K562 (cell line): ENCODE data around the gene RERE. TPM values are rescaled to one million over a fixed set of nuclear protein-coding genes. Genes with fewer than 3 reads are reported as not detected.

Experiments used
- ATAC-seq: fragments of 200-7000 bp; cut with Tn5 transposase; 3 replicates; pipeline ENCODE4 v1.9.1; 2020; ENCODE audit warnings: moderate library complexity
- BruUV-seq: library from RNA; stranded (reverse); fragments of 400-500 nt; replicated peaks from 2 replicates; lab custom pipeline; 2021; lab: Mats Ljungman, UMichigan
- CTCF ChIA-PET: fragments of 300-600 bp; formaldehyde crosslinking; extraction: SDS; loops from one replicate; lab custom pipeline; 2021; ENCODE audit warnings: low intra/inter-chr PET ratio; lab: Yijun Ruan, JAX
- POLR2A ChIA-PET: fragments of 300-600, 350-650 bp; sonication (Branson Sonifier 250); formaldehyde crosslinking; extraction: SDS; loops from one replicate; lab custom pipeline; 2021; ENCODE audit warnings: antibody characterized with exemption, inconsistent platforms; lab: Yijun Ruan, JAX
- DNase-seq, 4 experiments: peaks; one replicate each; pipeline versions ENCODE4 v3.0.0 to v3.0.0-alpha.2; 2011 to 2018; ENCODE audit warnings: low spot score in 3 of 4, mixed read lengths in 3 of 4; ENCODE audit errors: extremely low read depth in 1 of 4
- FAIRE-seq: peaks from 2 replicates; lab custom pipeline; 2011; peaks lifted over from hg19 to GRCh38; lab: Jason Lieb, UNC
- H2AFZ ChIP-seq: 2 replicates; pipeline ENCODE4 v1.6.0; 2011; ENCODE audit warnings: low read depth, low read length, control low read depth, inconsistent platforms
- H3K27ac ChIP-seq: fragments of 200-600 bp; 3 replicates; pipeline ENCODE4 v1.8.0; 2011; ENCODE audit warnings: low read depth, mild to moderate bottlenecking, control low read depth, inconsistent platforms, low read length, moderate library complexity, mixed read lengths; ENCODE audit errors: extremely low read depth
- H3K27me3 ChIP-seq, 2 experiments: fragments of 300-600 bp in 1 of 2; 2 replicates in 1 of 2; 3 replicates in 1 of 2; pipeline versions ENCODE4 v1.6.0 to v1.8.0; 2011; ENCODE audit warnings: inconsistent platforms in 2 of 2, low read length in 2 of 2, mild to moderate bottlenecking in 1 of 2, mixed read lengths in 1 of 2, moderate library complexity in 1 of 2; ENCODE audit not compliant: control insufficient read depth in 2 of 2, insufficient read depth in 2 of 2
- H3K36me3 ChIP-seq: fragments of 300-600 bp; 3 replicates; pipeline ENCODE4 v1.8.0; 2011; ENCODE audit warnings: mild to moderate bottlenecking, low read length, inconsistent platforms; ENCODE audit not compliant: control insufficient read depth, insufficient read depth
- H3K4me1 ChIP-seq, 2 experiments: fragments of 200-600 bp in 1 of 2; replicated peaks in 1 of 2; 2 replicates in 1 of 2; 3 replicates in 1 of 2; pipeline versions ENCODE4 v1.5.1 to v1.8.0; 2011; ENCODE audit warnings: inconsistent platforms in 2 of 2, low read length in 2 of 2, mild to moderate bottlenecking in 1 of 2, mixed read lengths in 1 of 2, moderate library complexity in 1 of 2; ENCODE audit not compliant: control insufficient read depth in 2 of 2, insufficient read depth in 2 of 2
- H3K4me2 ChIP-seq: 2 replicates; pipeline ENCODE4 v1.6.1; 2011; ENCODE audit warnings: low read length, control low read depth, inconsistent platforms, mixed read lengths; ENCODE audit not compliant: insufficient read depth
- H3K4me3 ChIP-seq: fragments of 200-600 bp; sonication (generic), shearing (Covaris generic); 2 replicates; pipeline ENCODE4 v1.5.1; 2016; ENCODE audit warnings: control low read depth, inconsistent platforms
- H3K79me2 ChIP-seq: fragments of 200-600 bp; 3 replicates; pipeline ENCODE4 v1.8.0; 2011; ENCODE audit warnings: low read length, inconsistent platforms; ENCODE audit not compliant: control insufficient read depth, insufficient read depth
- H3K9ac ChIP-seq, 2 experiments: 2 replicates each; pipeline versions ENCODE4 v1.6.0 to v1.6.1; 2011; ENCODE audit warnings: low read depth in 2 of 2, low read length in 2 of 2, control low read depth in 1 of 2, inconsistent platforms in 1 of 2, mild to moderate bottlenecking in 1 of 2, mixed read lengths in 1 of 2; ENCODE audit not compliant: insufficient read depth in 1 of 2
- H3K9me1 ChIP-seq: one replicate; pipeline ENCODE4 v1.6.0; 2011; ENCODE audit warnings: inconsistent platforms, mild to moderate bottlenecking, low read length, moderate library complexity; ENCODE audit not compliant: control insufficient read depth, insufficient read depth
- H3K9me3 ChIP-seq: replicated peaks from 2 replicates; pipeline ENCODE4 v1.5.1; 2011; ENCODE audit warnings: low read depth, low read length, inconsistent platforms; ENCODE audit not compliant: control insufficient read depth, insufficient read depth
- H4K20me1 ChIP-seq: replicated peaks from 2 replicates; pipeline ENCODE4 v1.6.1; 2011; ENCODE audit warnings: low read length, inconsistent platforms, mixed read lengths; ENCODE audit not compliant: control insufficient read depth, insufficient read depth
- NR2F6 ChIP-seq: fragments of 450-650 bp; formaldehyde crosslinking; IDR thresholded peaks from 2 replicates; pipeline ENCODE4 v1.4.0; 2020; ENCODE audit warnings: mild to moderate bottlenecking
- PYGO2 ChIP-seq: fragments of 450-650 bp; IDR thresholded peaks from 2 replicates; pipeline ENCODE4 v1.6.1; 2016; ENCODE audit warnings: mild to moderate bottlenecking, missing genetic modification characterization, moderate library complexity, missing compliant biosample characterization
- TARDBP ChIP-seq: fragments of 450-650 bp; IDR thresholded peaks from 2 replicates; pipeline ENCODE4 v1.6.1; 2016
- U2AF2 ChIP-seq: fragments of 200-400 bp; formaldehyde crosslinking; optimal IDR thresholded peaks from 2 replicates; pipeline ENCODE3; 2017; ENCODE audit warnings: low read depth, mild to moderate bottlenecking, low read length
- ZNF311 ChIP-seq: fragments of 250-450 bp; sonication (Bioruptor Pico); IDR thresholded peaks from 2 replicates; pipeline ENCODE4 v1.4.0; 2020; ENCODE audit warnings: mild to moderate bottlenecking, moderate library complexity
- ZNF696 ChIP-seq: fragments of 250-450 bp; sonication (Bioruptor Pico); conservative IDR thresholded peaks from 2 replicates; pipeline ENCODE4 v1.4.0; 2020; ENCODE audit warnings: mild to moderate bottlenecking, moderate library complexity
- WGBS: fragments of 100-300 bp; shearing (Covaris generic); methylation state at CpG from one replicate; pipeline ENCODE4 v1.1.6; 2016; ENCODE audit warnings: low coverage, mixed read lengths; ENCODE audit not compliant: insufficient coverage; ENCODE audit errors: missing lambda C conversion rate; 5-methylcytosine and 5-hydroxymethylcytosine counted together
- in situ Hi-C: fragments of 300-500 bp; cut with MboI; formaldehyde crosslinking; loops from 4 replicates; pipeline ENCODE4 v1.15.0; 2018; ENCODE audit warnings: inconsistent platforms, mixed read lengths
- intact Hi-C: fragments of 100-400 bp; cut with micrococcal nuclease; formaldehyde crosslinking; loops from 2 replicates; pipeline ENCODE4 v1.14.2; 2022
- polyA plus RNA-seq, 8 experiments: library from polyadenylated mRNA; depleted of rRNA in 4 of 8; stranded (reverse) in 5 of 8; unstranded in 3 of 8; fragments of >200 nt; fragmentation: Nextera tagmentation in 2 of 8; fragmentation: Illumina TruSeq in 1 of 8; extraction: Ambion mirVana in 2 of 8; extraction: Trizol in 1 of 8; gene quantifications; 2 replicates each; pipeline versions ENCODE4 v1.2.1 to v1.2.3, GENCODE V29; 2011 to 2014; ENCODE audit warnings: inconsistent platforms in 1 of 8, missing spikeins in 1 of 8
- total RNA-seq, 7 experiments: library from RNA; depleted of rRNA in 6 of 7; stranded (reverse); fragments of >200 nt in 6 of 7; fragmentation: Illumina TruSeq in 2 of 7; extraction: Trizol in 2 of 7; gene quantifications; 2 replicates each; pipeline versions ENCODE4 v1.2.1 to v1.2.3, GENCODE V29; 2011 to 2021; ENCODE audit warnings: low replicate concordance in 1 of 7
- TF ChIP-seq, protein P1 (sequence below): sonication (generic); formaldehyde crosslinking; IDR thresholded peaks from 2 replicates; pipeline ENCODE4 v1.8.0; 2022; ENCODE audit warnings: missing genetic modification reagents, mild to moderate bottlenecking, moderate library complexity, borderline replicate concordance
- TF ChIP-seq, protein P2 (sequence below), 2 experiments: fragments of 450-650 bp; formaldehyde crosslinking in 1 of 2; IDR thresholded peaks; 2 replicates each; pipeline versions ENCODE4 v1.4.0 to v1.6.1; 2014 to 2020; ENCODE audit warnings: mild to moderate bottlenecking in 2 of 2, borderline replicate concordance in 1 of 2, low read depth in 1 of 2

The RERE gene
- total and polyA plus RNA-seq, 9 of the 15 experiments (the other 6 are each of a cell fraction or from before 2014, with no cell fraction given), result 3.0 to 51.5 (median 13.4) TPM

DNA sequence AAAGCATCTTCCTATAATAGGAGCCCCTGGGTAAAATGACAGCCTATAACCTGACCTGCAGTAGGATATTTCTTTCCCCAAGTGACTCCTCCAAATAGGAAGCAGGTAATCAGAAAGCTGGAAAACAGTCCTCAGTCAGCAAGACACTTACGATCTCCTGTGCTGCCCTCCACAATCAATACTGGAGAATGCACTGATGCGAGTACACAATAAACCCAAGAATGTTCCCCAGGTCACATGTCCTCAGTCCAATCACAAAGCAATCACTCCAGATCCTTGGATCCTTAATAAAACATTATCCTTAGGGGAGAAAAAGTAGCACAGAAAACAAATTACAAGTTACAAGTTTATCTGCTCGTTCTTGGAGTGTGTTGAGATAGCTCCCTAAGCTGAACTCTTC is 266.4 kb downstream of the RERE start:
- no TSS peak for BruUV-seq
- Histone ChIP-seq H3K9ac (no peak overlapping the region), H3K9me3 (no peaks in the 10 kb centered on the region), H2AFZ (no peak overlapping the region), H3K4me2 (no peak overlapping the region), H3K4me1 (peaks cover 0 to 4% of the 10 kb centered on the region in 2 experiments; a peak in 2 of 5 replicates), H3K27me3 (no peaks in the 10 kb centered on the region), H3K27ac (no peak overlapping the region), H3K36me3 (peaks cover 33% of the 10 kb centered on the region; the same call in 2 of the 3 replicates), H3K4me3 (no peak overlapping the region), H3K9me1 (peaks cover 7% of the 10 kb centered on the region), H4K20me1 (no peaks in the 10 kb centered on the region), H3K79me2 (peaks cover 4% of the 10 kb centered on the region; the same call in 2 of the 3 replicates)
- ChIA-PET POLR2A (interaction anchor here (1.1 to 2.4 kb wide), 4 partner anchors 9 to 314 kb away, joined by 3 to 7 read pairs (median 3); no protein-coding TSS in a partner anchor), CTCF (no interaction called here)
- WGBS, result 82% methylated on average over 3 of the region's 3 CpGs
- no peak for FAIRE-seq
- no peak; the same call in 2 of the 3 replicates for ATAC-seq
- in situ Hi-C loops (no loop called here), intact Hi-C loops (no loop called here)
- DNase-seq, result no peak
- TF ChIP-seq, protein P1, sequence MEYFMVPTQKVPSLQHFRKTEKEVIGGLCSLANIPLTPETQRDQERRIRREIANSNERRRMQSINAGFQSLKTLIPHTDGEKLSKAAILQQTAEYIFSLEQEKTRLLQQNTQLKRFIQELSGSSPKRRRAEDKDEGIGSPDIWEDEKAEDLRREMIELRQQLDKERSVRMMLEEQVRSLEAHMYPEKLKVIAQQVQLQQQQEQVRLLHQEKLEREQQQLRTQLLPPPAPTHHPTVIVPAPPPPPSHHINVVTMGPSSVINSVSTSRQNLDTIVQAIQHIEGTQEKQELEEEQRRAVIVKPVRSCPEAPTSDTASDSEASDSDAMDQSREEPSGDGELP (CRISPR knock-in tag), result no peak
- TF ChIP-seq NR2F6 (CRISPR knock-in tag) (no peak), PYGO2 (tag) (no peak), ZNF696 (no peak), U2AF2 (no peak), TARDBP (no peak), ZNF311 (CRISPR knock-in tag) (no peak)
- TF ChIP-seq, protein P2, sequence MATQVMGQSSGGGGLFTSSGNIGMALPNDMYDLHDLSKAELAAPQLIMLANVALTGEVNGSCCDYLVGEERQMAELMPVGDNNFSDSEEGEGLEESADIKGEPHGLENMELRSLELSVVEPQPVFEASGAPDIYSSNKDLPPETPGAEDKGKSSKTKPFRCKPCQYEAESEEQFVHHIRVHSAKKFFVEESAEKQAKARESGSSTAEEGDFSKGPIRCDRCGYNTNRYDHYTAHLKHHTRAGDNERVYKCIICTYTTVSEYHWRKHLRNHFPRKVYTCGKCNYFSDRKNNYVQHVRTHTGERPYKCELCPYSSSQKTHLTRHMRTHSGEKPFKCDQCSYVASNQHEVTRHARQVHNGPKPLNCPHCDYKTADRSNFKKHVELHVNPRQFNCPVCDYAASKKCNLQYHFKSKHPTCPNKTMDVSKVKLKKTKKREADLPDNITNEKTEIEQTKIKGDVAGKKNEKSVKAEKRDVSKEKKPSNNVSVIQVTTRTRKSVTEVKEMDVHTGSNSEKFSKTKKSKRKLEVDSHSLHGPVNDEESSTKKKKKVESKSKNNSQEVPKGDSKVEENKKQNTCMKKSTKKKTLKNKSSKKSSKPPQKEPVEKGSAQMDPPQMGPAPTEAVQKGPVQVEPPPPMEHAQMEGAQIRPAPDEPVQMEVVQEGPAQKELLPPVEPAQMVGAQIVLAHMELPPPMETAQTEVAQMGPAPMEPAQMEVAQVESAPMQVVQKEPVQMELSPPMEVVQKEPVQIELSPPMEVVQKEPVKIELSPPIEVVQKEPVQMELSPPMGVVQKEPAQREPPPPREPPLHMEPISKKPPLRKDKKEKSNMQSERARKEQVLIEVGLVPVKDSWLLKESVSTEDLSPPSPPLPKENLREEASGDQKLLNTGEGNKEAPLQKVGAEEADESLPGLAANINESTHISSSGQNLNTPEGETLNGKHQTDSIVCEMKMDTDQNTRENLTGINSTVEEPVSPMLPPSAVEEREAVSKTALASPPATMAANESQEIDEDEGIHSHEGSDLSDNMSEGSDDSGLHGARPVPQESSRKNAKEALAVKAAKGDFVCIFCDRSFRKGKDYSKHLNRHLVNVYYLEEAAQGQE (IDR thresholded peaks at IDR 0.05; ENCODE audit: borderline replicate concordance), result no peak
- TF ChIP-seq, protein P2 (CRISPR knock-in tag; IDR thresholded peaks at IDR 0.05; ENCODE audit: low read depth), result no peak
